H54 (cell line): Measurements from ENCODE around the gene MYLK.

ENCODE experiments used
- DNase-seq: peaks from one replicate; pipeline ENCODE4 v3.0.0; 2011; ENCODE audit warnings: low spot score, mixed read lengths; ENCODE audit not compliant: insufficient read length
- FAIRE-seq: peaks from 3 replicates; lab custom pipeline; 2011; peaks lifted over from hg19 to GRCh38; lab: Jason Lieb, UNC
- POLR2A ChIP-seq: IDR thresholded peaks from 2 replicates; pipeline ENCODE4 v1.6.1; 2011; ENCODE audit warnings: low read depth, mild to moderate bottlenecking, low read length

MYLK gene

DNA sequence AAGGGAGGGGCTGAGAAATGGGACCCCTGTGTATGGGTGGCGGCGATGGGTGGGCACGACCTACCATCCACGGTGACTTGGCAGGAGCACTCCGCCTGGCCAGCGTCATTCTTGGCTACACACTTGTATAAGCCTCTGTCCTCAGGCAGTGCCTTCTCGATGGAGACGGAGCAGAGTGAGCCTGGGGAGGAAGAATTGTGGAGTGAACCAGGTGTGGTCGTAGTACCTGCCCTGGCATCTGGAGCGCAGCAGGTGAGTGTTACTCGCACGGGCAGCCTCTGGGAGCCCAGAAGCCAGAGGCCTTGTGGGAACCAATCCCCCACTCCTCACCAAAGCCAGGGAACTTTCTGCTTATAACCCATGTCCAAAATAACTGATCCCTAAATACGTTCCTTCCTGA lies 191.5 kb downstream of the MYLK start:
- no peak for FAIRE-seq
- TF ChIP-seq POLR2A: no peak
- DNase-seq: no peak

DNA sequence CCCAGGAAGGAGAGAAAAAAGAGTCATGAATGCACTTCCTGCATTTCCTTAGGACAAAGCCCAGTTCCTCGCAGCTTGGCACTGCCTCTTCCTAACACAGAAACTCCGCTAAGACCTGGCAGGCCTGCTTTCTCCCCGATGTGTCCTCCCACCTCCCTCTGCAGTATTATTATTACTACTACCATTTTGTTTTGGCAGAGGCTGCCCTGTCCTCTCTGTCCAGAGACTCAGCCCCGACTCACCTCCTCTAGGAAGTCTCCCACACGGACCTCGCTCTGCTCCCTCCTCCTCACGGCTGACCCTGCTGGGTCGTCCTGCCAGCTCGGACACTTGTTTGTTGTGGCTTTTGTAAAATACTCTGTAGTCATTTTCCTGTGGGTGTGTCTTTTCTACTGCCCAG lies 192.1 kb downstream of the MYLK start:
- DNase-seq: peak; percentile 35
- TF ChIP-seq POLR2A: no peak
- FAIRE-seq: no peak

DNA sequence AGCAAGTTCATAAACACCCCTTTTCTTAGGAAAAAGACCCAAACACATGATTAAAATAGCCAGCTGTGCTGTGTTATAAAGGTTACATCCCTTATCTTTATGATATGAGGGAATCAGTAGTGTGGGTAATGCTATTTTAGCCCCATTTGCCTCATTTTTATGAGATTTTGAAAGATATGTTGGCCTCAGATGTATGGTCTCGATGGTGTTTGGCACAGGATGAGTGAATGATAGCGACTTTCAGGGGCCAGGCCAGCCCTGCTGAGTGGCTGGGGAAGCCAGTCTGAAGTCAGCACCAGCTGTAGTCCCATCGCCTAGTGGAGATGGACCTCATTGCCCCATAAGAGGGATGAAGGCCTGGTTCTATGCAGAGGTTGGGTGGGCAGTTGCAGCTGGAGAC lies 194.3 kb downstream of the MYLK start:
- no peak for DNase-seq
- FAIRE-seq: no peak
- TF ChIP-seq POLR2A: no peak

DNA sequence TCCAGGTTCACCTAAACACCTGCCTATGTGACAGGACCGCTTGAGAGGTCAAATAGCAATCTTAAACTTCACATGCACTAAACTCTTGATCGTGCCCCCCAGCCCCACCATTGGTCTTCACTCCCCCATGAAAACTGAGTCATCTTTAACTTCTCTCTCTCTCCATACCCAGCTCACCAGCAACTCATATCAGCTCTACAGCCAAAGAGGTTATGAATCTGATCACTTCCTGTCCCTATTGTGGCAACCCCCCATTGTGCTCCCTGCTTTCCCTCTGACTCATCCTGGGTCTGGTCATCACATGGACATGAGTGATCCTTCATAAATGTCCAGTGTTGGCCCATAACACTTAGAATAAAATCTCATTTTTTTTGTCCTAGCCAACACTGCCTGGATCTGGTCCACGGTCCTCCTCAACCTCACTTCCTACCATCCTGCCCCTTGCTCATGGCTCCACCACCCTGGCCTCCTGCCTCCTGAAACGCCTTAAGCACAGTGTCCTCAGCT lies 195.8 kb downstream of the MYLK start:
- no peak for TF ChIP-seq POLR2A
- peak; percentile 96 for FAIRE-seq
- peak; percentile 90 for DNase-seq

DNA sequence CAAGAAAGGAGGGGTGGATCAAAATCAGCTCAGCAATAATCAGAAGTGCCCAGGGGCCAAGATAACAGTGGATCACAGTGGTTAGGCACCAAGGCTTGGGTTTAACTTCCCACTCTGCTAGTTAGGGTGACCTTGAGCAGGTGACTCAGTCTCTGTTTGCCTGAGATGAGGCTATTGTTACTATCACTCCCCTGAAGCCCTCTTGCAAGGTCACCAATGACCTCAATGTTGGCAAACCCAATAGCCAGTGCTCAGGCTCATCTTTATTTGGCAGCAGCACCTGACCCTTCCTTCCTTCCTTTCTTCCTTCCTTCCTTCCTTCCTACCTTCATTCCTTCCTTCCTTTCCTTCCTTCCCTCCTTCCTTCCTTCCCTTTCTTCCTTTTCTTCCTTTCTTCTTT lies 196.8 kb downstream of the MYLK start:
- peak; percentile 23 for DNase-seq
- no peak for TF ChIP-seq POLR2A
- no peak for FAIRE-seq

DNA sequence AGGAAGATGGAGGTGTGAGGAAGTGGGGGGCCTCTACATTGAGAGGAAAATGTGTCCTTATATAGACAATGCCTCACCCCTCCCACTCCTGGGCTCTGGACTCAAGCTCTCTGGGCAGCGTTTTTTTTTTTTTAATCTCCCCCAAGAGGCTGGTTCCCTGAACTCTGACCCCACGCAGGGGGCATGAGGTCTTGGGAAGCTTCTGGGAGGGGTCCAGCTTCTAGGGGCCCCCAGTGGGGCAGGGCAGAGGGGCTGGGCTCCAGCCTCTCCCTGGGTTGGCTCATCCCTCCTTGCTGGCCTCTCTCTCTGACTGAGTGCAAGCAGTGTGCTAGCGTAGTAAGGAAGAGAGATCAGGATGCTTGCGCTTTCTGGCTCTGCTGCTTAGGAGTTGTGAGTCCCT lies 197.9 kb downstream of the MYLK start:
- DNase-seq (no peak), FAIRE-seq (no peak)
- no peak for TF ChIP-seq POLR2A

DNA sequence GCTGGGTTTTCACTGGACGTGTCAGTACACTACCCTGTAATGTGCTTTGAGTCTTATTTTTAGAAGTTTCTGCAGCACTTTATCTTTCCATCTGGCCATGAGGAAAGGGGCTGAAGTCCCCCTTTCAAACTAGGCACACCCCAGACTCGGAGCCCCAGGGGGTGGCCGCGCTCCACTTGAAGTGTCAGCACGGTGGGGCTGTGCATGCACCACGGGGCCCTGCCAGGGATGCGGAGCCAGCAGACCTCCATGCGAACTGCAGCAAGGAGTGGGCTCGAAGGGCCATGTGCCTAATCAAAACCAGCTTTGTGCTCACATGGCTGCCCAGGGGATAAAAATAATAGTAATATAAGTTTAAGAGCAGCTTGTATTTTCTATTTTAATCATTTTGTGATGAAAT lies 198.4 kb downstream of the MYLK start:
- FAIRE-seq (no peak), DNase-seq (no peak)
- no peak for TF ChIP-seq POLR2A

DNA sequence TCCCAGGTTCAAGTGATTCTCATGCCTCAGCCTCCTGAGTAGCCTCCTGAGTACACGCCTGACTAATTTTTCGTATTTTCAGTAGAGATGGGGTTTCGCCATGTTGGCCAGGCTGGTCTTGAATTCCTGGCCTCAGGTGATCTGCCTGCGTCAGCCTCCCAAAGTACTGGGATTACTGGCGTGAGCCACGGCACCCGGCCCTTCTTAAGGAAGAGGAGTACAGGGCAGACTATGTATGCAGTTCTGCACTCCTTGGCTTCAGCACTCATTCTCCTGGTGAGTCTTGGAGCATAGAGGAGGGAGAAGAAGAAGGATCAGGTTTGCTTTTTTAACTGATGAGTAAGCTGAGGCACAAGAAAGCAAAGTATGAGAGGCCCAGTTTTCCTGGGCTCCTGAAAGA lies 199.5 kb downstream of the MYLK start:
- no peak for TF ChIP-seq POLR2A
- no peak for FAIRE-seq
- DNase-seq: no peak

DNA sequence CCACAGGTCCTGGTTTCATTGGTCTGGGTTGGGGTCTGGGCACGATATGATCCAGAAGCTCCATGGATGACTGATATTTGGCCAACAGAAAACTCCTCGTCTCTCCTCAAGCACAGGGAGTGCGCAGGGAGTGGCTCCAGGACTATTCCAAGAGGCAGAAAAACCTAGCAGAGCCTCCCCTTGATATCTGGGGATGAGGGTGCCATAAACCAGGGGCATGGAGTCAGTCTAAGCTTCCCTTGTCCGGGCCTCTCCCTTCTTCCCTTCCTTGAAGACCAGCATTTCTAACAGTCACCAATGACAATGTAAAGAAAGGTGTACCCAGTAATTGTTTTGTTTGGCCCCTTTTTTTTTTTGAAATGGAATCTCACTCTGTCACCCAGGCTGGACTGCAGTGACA lies 199.9 kb downstream of the MYLK start:
- no peak for DNase-seq
- FAIRE-seq: no peak
- TF ChIP-seq POLR2A: no peak

DNA sequence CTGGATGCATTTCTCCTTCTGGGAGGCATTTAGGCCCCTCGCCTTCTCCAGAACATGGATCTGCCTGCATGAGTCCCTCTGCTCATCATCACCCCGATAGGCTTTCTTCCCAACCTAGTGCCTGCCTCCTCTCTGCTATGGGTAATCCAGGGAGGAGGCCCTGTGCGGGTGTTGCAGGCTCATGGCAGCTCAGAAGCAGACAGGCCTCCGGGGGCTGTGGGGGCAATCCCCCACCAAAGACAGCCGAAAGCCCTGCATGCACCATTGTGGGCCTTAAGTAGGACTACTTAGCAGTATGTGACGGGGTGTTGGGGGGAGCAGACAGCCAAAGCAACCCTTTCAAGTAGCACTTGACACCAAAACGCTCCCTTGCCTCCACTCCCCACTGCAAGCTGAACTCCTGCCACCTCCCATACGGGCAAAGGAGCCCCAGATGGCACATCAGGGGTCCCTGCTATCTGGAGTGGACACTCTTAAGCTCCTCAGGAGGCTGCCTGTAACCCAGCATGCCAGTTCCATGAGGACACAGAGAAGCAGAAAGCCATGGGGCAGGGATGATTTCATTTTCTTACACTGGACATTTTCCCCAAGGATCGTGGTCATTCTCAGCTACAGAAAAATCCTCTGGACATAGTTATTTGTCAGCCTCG lies 200.5 kb downstream of the MYLK start:
- FAIRE-seq (no peak), DNase-seq (no peak)
- no peak for TF ChIP-seq POLR2A

DNA sequence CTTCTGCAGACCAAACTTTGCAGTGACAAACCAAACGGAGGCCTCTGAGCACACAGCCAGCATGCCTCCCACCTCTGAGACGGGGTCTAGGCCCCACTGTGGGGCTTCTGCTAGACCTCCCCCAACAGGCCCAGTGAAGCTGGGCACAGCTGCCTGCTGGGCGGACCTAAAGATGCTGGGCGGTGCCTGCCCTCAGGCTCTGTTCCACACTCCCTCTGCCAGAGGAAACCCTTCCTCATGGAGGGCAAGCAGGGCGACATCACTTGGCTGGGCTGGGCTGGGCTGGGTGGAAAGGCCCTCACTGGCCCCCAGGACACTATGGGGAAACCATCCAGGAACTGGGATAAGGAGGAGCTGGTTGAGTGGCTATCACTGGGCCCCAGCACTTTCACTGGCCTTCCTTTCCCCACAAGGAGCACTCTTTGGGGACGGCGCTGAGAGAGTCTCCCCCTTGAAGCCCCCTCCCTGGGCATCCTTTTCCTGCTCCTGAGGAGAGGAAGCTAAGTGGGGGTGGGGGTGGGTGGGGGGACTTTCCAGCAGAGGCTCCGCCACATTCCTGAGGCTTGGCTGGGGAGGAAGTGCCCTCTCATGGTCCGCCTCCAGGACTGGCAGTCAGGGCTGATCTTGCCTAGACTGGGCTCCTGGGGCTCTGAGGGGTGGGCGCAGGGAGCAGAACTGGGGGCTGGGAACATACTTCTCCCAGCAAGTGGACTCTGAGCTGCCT lies 201.2 kb downstream of the MYLK start:
- no peak for FAIRE-seq
- no peak for TF ChIP-seq POLR2A
- DNase-seq: no peak

DNA sequence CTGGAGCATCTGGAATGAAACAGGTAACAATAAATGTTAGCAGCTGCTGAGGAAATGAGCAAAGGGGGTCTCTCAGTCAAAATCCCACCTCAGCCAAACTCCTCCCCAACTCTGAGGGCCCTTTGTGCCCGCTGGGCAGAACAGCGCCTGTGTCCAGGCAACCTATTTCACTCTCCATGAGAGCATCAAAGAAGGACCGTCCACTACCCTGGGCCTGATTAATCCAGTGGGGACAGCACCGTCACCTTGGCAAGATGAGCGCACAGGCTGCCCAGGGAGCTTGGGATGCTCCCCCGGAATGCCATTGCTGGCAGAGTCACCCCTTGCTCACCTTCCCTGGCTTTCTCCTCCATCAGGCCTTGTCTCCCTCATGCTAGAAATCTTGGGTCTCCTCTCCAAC lies 201.8 kb downstream of the MYLK start:
- DNase-seq (no peak), FAIRE-seq (no peak)
- no peak for TF ChIP-seq POLR2A

DNA sequence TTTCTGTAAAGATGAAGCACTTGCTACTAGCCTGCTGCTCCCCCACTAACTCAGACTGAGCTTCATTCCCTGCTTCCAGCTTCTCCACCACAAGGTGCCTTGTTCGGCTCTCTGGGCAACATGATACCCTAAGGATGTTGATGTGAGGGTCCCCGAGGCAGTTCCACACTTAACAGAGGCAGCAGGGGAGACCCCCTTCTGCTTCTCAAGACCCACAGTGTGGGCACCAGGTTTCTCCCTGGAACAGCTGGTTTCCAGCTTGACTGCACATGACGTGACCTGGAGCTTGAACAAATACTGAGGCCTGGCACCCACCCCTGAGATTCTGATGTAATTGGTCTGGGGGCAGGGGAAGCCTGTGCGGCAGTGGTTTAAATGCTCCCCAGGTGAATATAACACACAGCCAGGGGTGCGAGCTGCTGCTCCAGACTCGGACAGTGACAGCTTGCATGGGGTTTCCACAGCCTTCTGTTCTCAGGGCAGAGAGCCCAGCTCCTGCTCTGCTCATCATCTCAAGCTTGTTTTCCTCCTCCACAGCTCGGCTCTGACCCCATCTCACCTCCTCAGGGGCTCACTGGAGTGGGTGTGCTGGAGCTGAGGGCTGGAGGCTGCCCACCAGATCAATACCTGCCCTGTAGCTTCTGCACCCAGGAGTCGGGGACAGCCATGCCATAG lies 204.3 kb downstream of the MYLK start:
- DNase-seq (no peak), FAIRE-seq (no peak)
- TF ChIP-seq POLR2A: no peak

DNA sequence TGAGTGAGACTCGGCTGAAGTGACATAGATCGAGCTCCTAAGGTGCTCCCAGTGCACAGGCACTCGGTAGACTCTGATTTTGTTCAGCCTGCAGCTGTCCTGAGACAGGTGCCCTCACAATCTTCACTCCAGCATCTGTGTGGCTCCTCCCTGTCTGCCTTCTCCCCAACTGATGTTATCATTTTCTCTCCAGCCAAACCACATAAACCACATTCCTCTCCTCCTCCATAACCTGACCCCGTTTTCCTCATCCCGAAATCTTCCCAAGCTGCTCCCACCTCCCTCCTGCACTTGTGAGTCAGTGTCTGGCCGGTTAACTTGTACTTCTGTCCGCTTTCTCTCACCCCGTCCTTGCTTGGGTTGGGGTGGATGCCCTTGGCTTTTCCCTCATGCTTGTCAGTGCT lies 206.0 kb downstream of the MYLK start:
- DNase-seq: peak; percentile 88
- peak; percentile 91 for FAIRE-seq
- no peak for TF ChIP-seq POLR2A
